A673 (cell line): ENCODE measurements around the gene TFDP1. TPM values are rescaled to one million over a fixed set of nuclear protein-coding genes. Genes with fewer than 3 reads are reported as not detected.
"Not testable (repeated sequence)": the region's sequence is repeated elsewhere in the genome, so short reads cannot be mapped to it uniquely, and the experiment has no call there.

Experiments used
- BruUV-seq: library from RNA; stranded (reverse); fragments of 400-500 nt; replicated peaks from 2 replicates; lab custom pipeline; 2021; lab: Mats Ljungman, UMichigan
- CTCF ChIA-PET: fragments of 300-600 bp; sonication (Branson Sonifier 250); formaldehyde crosslinking; loops from one replicate; lab custom pipeline; 2022; ENCODE audit warnings: antibody characterized with exemption; lab: Charles Lee
- POLR2A ChIA-PET: fragments of 300-600 bp; sonication (Branson Sonifier 250); formaldehyde crosslinking; loops from one replicate; lab custom pipeline; 2022; ENCODE audit warnings: antibody characterized with exemption; ENCODE audit not compliant: low non-redundant PET; lab: Charles Lee
- DNase-seq: peaks from one replicate; pipeline ENCODE4 v3.0.0-alpha.2; 2015; ENCODE audit warnings: low spot score
- H3K27ac ChIP-seq: fragments of 200-600 bp; sonication (generic); 2 replicates; pipeline ENCODE4 v1.5.1; 2016; ENCODE audit warnings: mixed run types, low read depth, mild to moderate bottlenecking, mixed read lengths, antibody characterized with exemption, low read length; ENCODE audit not compliant: poor library complexity, severe bottlenecking
- H3K27me3 ChIP-seq: fragments of 200-600 bp; sonication (generic); replicated peaks from 2 replicates; pipeline ENCODE4 v1.6.1; 2017; ENCODE audit warnings: mixed run types, low read depth, mild to moderate bottlenecking, mixed read lengths, antibody characterized with exemption, low read length; ENCODE audit not compliant: insufficient read depth, poor library complexity
- H3K36me3 ChIP-seq: fragments of 200-600 bp; sonication (generic); 2 replicates; pipeline ENCODE4 v1.6.1; 2016; ENCODE audit warnings: mixed run types, mild to moderate bottlenecking, mixed read lengths, antibody characterized with exemption, low read length; ENCODE audit not compliant: insufficient read depth, poor library complexity, severe bottlenecking
- H3K4me1 ChIP-seq: fragments of 200-600 bp; sonication (generic); 2 replicates; pipeline ENCODE4 v1.6.1; 2017; ENCODE audit warnings: mixed run types, mild to moderate bottlenecking, mixed read lengths, antibody characterized with exemption, low read length; ENCODE audit not compliant: insufficient read depth, poor library complexity, severe bottlenecking
- H3K4me3 ChIP-seq: fragments of 200-600 bp; sonication (generic); 2 replicates; pipeline ENCODE4 v1.5.1; 2016; ENCODE audit warnings: low read depth, mixed run types, mild to moderate bottlenecking, mixed read lengths, low read length; ENCODE audit not compliant: poor library complexity, severe bottlenecking
- H3K9me3 ChIP-seq: fragments of 200-600 bp; sonication (generic); 2 replicates; pipeline ENCODE4 v1.6.1; 2016; ENCODE audit warnings: mixed run types, low read depth, mild to moderate bottlenecking, mixed read lengths, antibody characterized with exemption, low read length; ENCODE audit not compliant: poor library complexity, severe bottlenecking
- EZH2 ChIP-seq: fragments of 200-600 bp; sonication (generic); IDR thresholded peaks from 2 replicates; pipeline ENCODE4 v1.6.1; 2017; ENCODE audit warnings: borderline replicate concordance, low read depth, mild to moderate bottlenecking, mixed read lengths, antibody characterized with exemption, low read length; ENCODE audit not compliant: poor library complexity, severe bottlenecking
- intact Hi-C: fragments of 100-400 bp; cut with micrococcal nuclease; formaldehyde crosslinking; loops from one replicate; pipeline ENCODE4 v1.10.0; 2022; ENCODE audit not compliant: unreplicated experiment
- total RNA-seq: library from RNA; stranded (reverse); gene quantifications from 2 replicates; pipeline ENCODE4 v1.2.3, GENCODE V29; 2021
- TF ChIP-seq, protein P1 (sequence below): fragments of 300-800, 200-600 bp; sonication (generic); conservative IDR thresholded peaks from 2 replicates; pipeline ENCODE4 v1.5.1; 2017; ENCODE audit warnings: low read depth, mild to moderate bottlenecking, antibody characterized with exemption, low read length, moderate library complexity, mixed read lengths

Gene TFDP1
- total RNA-seq, 1 experiment from 2014 or later, result 153 TPM

GRCh38 chr13:113592571-113592970 lies 8.0 kb downstream of the TFDP1 start:
- Histone ChIP-seq H3K27ac (no peak overlapping the region), H3K27me3 (no peaks in the 10 kb centered on the region), H3K9me3 (no peaks in the 10 kb centered on the region), H3K36me3 (peaks cover 35% of the 10 kb centered on the region), H3K4me3 (no peak overlapping the region), H3K4me1 (no peaks in the 10 kb centered on the region)
- DNase-seq, result no peak
- no TSS peak for BruUV-seq
- intact Hi-C loops, result no loop called here
- CTCF ChIA-PET, result no interaction called here
- TF ChIP-seq, protein P1, sequence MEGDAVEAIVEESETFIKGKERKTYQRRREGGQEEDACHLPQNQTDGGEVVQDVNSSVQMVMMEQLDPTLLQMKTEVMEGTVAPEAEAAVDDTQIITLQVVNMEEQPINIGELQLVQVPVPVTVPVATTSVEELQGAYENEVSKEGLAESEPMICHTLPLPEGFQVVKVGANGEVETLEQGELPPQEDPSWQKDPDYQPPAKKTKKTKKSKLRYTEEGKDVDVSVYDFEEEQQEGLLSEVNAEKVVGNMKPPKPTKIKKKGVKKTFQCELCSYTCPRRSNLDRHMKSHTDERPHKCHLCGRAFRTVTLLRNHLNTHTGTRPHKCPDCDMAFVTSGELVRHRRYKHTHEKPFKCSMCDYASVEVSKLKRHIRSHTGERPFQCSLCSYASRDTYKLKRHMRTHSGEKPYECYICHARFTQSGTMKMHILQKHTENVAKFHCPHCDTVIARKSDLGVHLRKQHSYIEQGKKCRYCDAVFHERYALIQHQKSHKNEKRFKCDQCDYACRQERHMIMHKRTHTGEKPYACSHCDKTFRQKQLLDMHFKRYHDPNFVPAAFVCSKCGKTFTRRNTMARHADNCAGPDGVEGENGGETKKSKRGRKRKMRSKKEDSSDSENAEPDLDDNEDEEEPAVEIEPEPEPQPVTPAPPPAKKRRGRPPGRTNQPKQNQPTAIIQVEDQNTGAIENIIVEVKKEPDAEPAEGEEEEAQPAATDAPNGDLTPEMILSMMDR, result no peak
- TF ChIP-seq EZH2, result no peak
- POLR2A ChIA-PET, result no interaction called here

DNA sequence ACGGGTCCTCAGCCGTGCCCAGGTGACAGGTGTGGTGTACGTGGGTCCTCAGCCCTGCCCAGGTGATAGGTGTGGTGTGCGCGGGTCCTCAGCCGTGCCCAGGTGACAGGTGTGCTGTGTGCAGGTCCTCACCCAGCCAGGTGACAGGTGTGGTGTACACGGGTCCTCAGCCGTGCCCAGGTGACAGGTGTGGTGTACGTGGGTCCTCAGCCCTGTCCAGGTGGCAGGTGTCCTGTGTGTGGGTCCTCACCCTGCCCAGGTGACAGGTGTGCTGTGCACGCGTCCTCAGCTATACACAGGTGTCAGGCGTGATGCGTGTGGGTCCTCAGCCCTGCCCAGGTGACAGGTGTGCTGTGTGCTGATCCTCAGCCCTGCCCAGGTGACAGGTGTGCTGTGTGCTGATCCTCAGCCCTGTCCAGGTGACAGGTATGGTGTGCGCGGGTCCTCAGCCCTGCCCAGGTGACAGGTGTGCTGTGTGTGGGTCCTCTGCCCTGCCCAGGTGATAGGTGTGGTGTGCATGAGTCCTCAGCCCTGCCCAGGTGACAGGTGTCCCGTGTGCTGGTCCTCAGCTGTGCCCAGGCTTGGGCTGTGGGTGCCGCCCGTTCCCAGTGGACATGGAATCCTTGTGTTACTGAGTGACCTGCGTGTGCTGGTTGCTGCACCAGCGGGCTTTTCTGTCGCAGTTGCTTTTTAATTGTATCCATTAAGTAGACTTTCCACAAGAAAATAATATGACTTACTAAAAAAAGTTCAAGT lies 9.7 kb downstream of the TFDP1 start:
- peaks cover 21% of the 10 kb centered on the region for H3K36me3 ChIP-seq
- intact Hi-C loops, DNase-seq: not testable (repeated sequence)

DNA sequence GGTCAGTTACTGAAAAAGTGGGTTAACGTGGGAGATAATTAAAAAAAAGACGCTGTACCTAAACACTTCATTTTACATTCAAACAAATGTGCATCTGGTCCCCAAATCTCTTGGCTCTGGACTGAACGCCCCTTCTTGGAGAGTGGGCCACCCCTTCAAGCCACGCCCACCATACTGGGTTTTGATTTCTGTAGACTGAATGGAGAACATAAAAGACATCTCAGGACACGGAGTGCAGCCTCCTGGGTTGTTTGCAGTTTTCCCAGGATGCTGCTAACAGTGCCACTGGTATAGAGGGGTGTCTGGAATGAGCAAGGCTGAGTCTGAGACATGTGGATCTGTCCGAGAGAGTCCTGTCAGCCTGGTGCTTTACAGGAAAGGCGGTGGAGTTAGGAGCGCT lies 10.6 kb downstream of the TFDP1 start:
- H3K4me1 ChIP-seq, result no peaks in the 10 kb centered on the region
- no peak overlapping the region for H3K27ac ChIP-seq
- intact Hi-C loops, result no loop called here
- no peaks in the 10 kb centered on the region for H3K9me3 ChIP-seq
- BruUV-seq, result TSS peak; percentile 9
- peaks cover 25% of the 10 kb centered on the region for H3K36me3 ChIP-seq
- DNase-seq, result no peak
- TF ChIP-seq, protein P1, result no peak
- TF ChIP-seq EZH2, result no peak
- CTCF ChIA-PET, result no interaction called here
- H3K4me3 ChIP-seq, result no peak overlapping the region
- H3K27me3 ChIP-seq, result no peaks in the 10 kb centered on the region
- POLR2A ChIA-PET, result no interaction called here

More for the DNA sequence above, 9.7 kb downstream of the TFDP1 start:
- POLR2A ChIA-PET, H3K27ac ChIP-seq, H3K4me1 ChIP-seq, H3K27me3 ChIP-seq, BruUV-seq, H3K4me3 ChIP-seq, CTCF ChIA-PET, H3K9me3 ChIP-seq: not testable (repeated sequence)
